H1 (cell line): ENCODE measurements around the gene CCDC102A. TPM values are rescaled to one million over a fixed set of nuclear protein-coding genes. Genes with fewer than 3 reads are reported as not detected.

Experiments
- CTCF ChIA-PET: fragments of 300-600 bp; sonication (Branson Sonifier 250); formaldehyde crosslinking; loops from one replicate; lab custom pipeline; 2021; ENCODE audit not compliant: partially characterized antibody; lab: Charles Lee
- POLR2A ChIA-PET: fragments of 300-600 bp; sonication (Branson Sonifier 250); formaldehyde crosslinking; loops from one replicate; lab custom pipeline; 2021; ENCODE audit warnings: inconsistent platforms; ENCODE audit not compliant: partially characterized antibody; lab: Charles Lee
- DNase-seq, 2 experiments: peaks; one replicate each; pipeline versions ENCODE4 v3.0.0 to v3.0.0-alpha.2; 2010 to 2022; ENCODE audit warnings: low spot score in 2 of 2, low read depth in 1 of 2, mixed read lengths in 1 of 2
- FAIRE-seq: peaks from 2 replicates; lab custom pipeline; 2011; peaks lifted over from hg19 to GRCh38; lab: Jason Lieb, UNC
- H2AFZ ChIP-seq: 2 replicates; pipeline ENCODE4 v1.8.1; 2012; ENCODE audit warnings: low read length, inconsistent platforms
- H2AK5ac ChIP-seq: 2 replicates; pipeline ENCODE4 v1.6.1; 2013; ENCODE audit warnings: low read depth, low read length
- H2BK120ac ChIP-seq: replicated peaks from 2 replicates; pipeline ENCODE3; 2013; ENCODE audit warnings: low read depth, low read length, inconsistent platforms
- H2BK12ac ChIP-seq: 2 replicates; pipeline ENCODE4 v1.6.1; 2013; ENCODE audit warnings: low read depth, low read length
- H2BK15ac ChIP-seq: 2 replicates; pipeline ENCODE4 v1.6.1; 2013; ENCODE audit warnings: low read length
- H2BK20ac ChIP-seq: 2 replicates; pipeline ENCODE4 v1.6.1; 2013; ENCODE audit warnings: low read length
- H2BK5ac ChIP-seq: 2 replicates; pipeline ENCODE4 v1.6.1; 2013; ENCODE audit warnings: low read depth, low read length
- H3K14ac ChIP-seq: 2 replicates; pipeline ENCODE4 v1.6.1; 2013; ENCODE audit warnings: inconsistent platforms; ENCODE audit not compliant: insufficient read length
- H3K18ac ChIP-seq: 2 replicates; pipeline ENCODE4 v1.6.1; 2013; ENCODE audit warnings: low read length; ENCODE audit errors: extremely low read depth
- H3K23ac ChIP-seq: 2 replicates; pipeline ENCODE4 v1.6.1; 2013; ENCODE audit warnings: inconsistent platforms; ENCODE audit not compliant: insufficient read length
- H3K23me2 ChIP-seq: 2 replicates; pipeline ENCODE4 v1.6.1; 2013; ENCODE audit warnings: low read depth, low read length
- H3K27ac ChIP-seq: 2 replicates; pipeline ENCODE4 v1.6.1; 2011; ENCODE audit warnings: low read depth, low read length, inconsistent platforms
- H3K27me3 ChIP-seq, 4 experiments: replicated peaks in 1 of 4; 1 replicate in 1 of 4; 2 replicates in 3 of 4; pipeline versions ENCODE4 v1.6.1 to v1.8.1; 2011 to 2013; ENCODE audit warnings: low read length in 3 of 4, mild to moderate bottlenecking in 3 of 4, inconsistent platforms in 2 of 4, mixed read lengths in 2 of 4, moderate library complexity in 1 of 4; ENCODE audit not compliant: control insufficient read depth in 3 of 4, insufficient read depth in 3 of 4; ENCODE audit errors: extremely low read depth in 1 of 4
- H3K36me3 ChIP-seq, 4 experiments: 2 replicates each; pipeline versions ENCODE4 v1.6.1 to v1.8.1; 2011 to 2013; ENCODE audit warnings: mild to moderate bottlenecking in 4 of 4, low read length in 3 of 4, moderate library complexity in 2 of 4, control low read depth in 1 of 4, inconsistent platforms in 1 of 4; ENCODE audit not compliant: insufficient read depth in 4 of 4, control insufficient read depth in 2 of 4
- H3K4ac ChIP-seq: replicated peaks from 2 replicates; pipeline ENCODE3; 2013; ENCODE audit warnings: low read length, low read depth, mixed read lengths, inconsistent platforms; ENCODE audit not compliant: insufficient read length
- H3K4me1 ChIP-seq, 4 experiments: replicated peaks in 1 of 4; 1 replicate in 1 of 4; 2 replicates in 3 of 4; pipeline versions ENCODE4 v1.6.1 to v1.8.1; 2011 to 2013; ENCODE audit warnings: low read length in 3 of 4, inconsistent platforms in 2 of 4, mixed read lengths in 1 of 4; ENCODE audit not compliant: insufficient read depth in 4 of 4, control insufficient read depth in 3 of 4
- H3K4me2 ChIP-seq, 2 experiments: 2 replicates each; pipeline versions ENCODE4 v1.6.1 to v1.8.1; 2011 to 2013; ENCODE audit warnings: low read depth in 2 of 2, low read length in 2 of 2, control low read depth in 1 of 2, inconsistent platforms in 1 of 2, mild to moderate bottlenecking in 1 of 2; ENCODE audit not compliant: insufficient read depth in 1 of 2
- H3K4me3 ChIP-seq, 4 experiments: fragments of 200-600, 300-600 bp in 1 of 4; sonication (generic), shearing (Covaris generic), sonication (Bioruptor Twin) in 1 of 4; 2 replicates each; pipeline versions ENCODE4 v1.5.1 to v1.8.1; 2011 to 2016; ENCODE audit warnings: low read length in 4 of 4, low read depth in 3 of 4, control low read depth in 2 of 4, inconsistent platforms in 2 of 4, mild to moderate bottlenecking in 2 of 4, mixed read lengths in 1 of 4, moderate library complexity in 1 of 4; ENCODE audit not compliant: insufficient read depth in 2 of 4; ENCODE audit errors: extremely low read depth in 1 of 4
- H3K56ac ChIP-seq: replicated peaks from 2 replicates; pipeline ENCODE3; 2013; ENCODE audit warnings: low read depth, mild to moderate bottlenecking, mixed read lengths, low read length, inconsistent platforms; ENCODE audit not compliant: insufficient read length
- H3K79me1 ChIP-seq: 2 replicates; pipeline ENCODE4 v1.6.1; 2013; ENCODE audit warnings: low read depth, low read length, control low read depth
- H3K79me2 ChIP-seq, 2 experiments: 2 replicates each; pipeline versions ENCODE4 v1.6.1 to v1.8.1; 2012 to 2013; ENCODE audit warnings: low read length in 2 of 2, mild to moderate bottlenecking in 2 of 2, inconsistent platforms in 1 of 2; ENCODE audit not compliant: insufficient read depth in 2 of 2, control insufficient read depth in 1 of 2
- H3K9ac ChIP-seq, 4 experiments: replicated peaks in 1 of 4; 1 replicate in 1 of 4; 2 replicates in 3 of 4; pipeline versions ENCODE4 v1.6.1 to v1.8.1; 2011 to 2013; ENCODE audit warnings: low read depth in 3 of 4, low read length in 3 of 4, control low read depth in 2 of 4, mild to moderate bottlenecking in 2 of 4, moderate library complexity in 2 of 4, inconsistent platforms in 1 of 4; ENCODE audit errors: extremely low read depth in 1 of 4
- H3K9me3 ChIP-seq, 2 experiments: 2 replicates each; pipeline versions ENCODE4 v1.6.1 to v1.8.1; 2012 to 2013; ENCODE audit warnings: mild to moderate bottlenecking in 2 of 2, moderate library complexity in 2 of 2, control low read depth in 1 of 2, inconsistent platforms in 1 of 2, low read depth in 1 of 2, low read length in 1 of 2, mixed read lengths in 1 of 2; ENCODE audit not compliant: insufficient read depth in 2 of 2
- H4K20me1 ChIP-seq, 2 experiments: replicated peaks in 1 of 2; 2 replicates each; pipeline versions ENCODE3 to v1.8.1; 2011 to 2013; ENCODE audit warnings: inconsistent platforms in 2 of 2, low read length in 2 of 2, mild to moderate bottlenecking in 1 of 2; ENCODE audit not compliant: insufficient read depth in 2 of 2, control insufficient read depth in 1 of 2
- H4K5ac ChIP-seq: 2 replicates; pipeline ENCODE4 v1.6.1; 2013; ENCODE audit warnings: low read length, low read depth, mixed read lengths, inconsistent platforms; ENCODE audit not compliant: insufficient read length
- H4K8ac ChIP-seq: 2 replicates; pipeline ENCODE4 v1.8.0; 2013; ENCODE audit warnings: mild to moderate bottlenecking, moderate library complexity, low read length, inconsistent platforms; ENCODE audit not compliant: insufficient read depth; ENCODE audit errors: extremely low read depth
- H4K91ac ChIP-seq: replicated peaks from 2 replicates; pipeline ENCODE3; 2013; ENCODE audit warnings: low read length, mixed read lengths, inconsistent platforms; ENCODE audit not compliant: insufficient read length
- NANOG ChIP-seq: IDR thresholded peaks from 2 replicates; pipeline ENCODE4 v1.6.1; 2011; ENCODE audit warnings: low read length, low read depth, mild to moderate bottlenecking, inconsistent platforms; ENCODE audit not compliant: insufficient read depth, poor library complexity, severe bottlenecking
- SAP30 ChIP-seq: fragments of 300-600 bp; sonication (generic); IDR thresholded peaks from 2 replicates; pipeline ENCODE4 v1.7.1; 2012; ENCODE audit warnings: low read length, moderate library complexity, mild to moderate bottlenecking, inconsistent platforms; ENCODE audit not compliant: insufficient read depth, insufficient replicate concordance
- SIRT6 ChIP-seq: IDR thresholded peaks from one replicate; pipeline ENCODE4 v1.7.1; 2012; ENCODE audit warnings: low read length, inconsistent platforms
- WGBS, 2 experiments: shearing (Covaris generic) in 1 of 2; methylation state at CpG; one replicate each; pipeline versions ENCODE4 v1.1.6 to v1.1.7; 2013 to 2015; ENCODE audit warnings: low lambda C conversion rate in 2 of 2, mixed read lengths in 2 of 2, inconsistent platforms in 1 of 2, low coverage in 1 of 2, missing lambda C conversion rate in 1 of 2; ENCODE audit not compliant: insufficient replicate concordance in 2 of 2, insufficient coverage in 1 of 2, insufficient read length in 1 of 2; ENCODE audit errors: extremely low coverage in 1 of 2, missing lambda C conversion rate in 1 of 2; 5-methylcytosine and 5-hydroxymethylcytosine counted together
- polyA plus RNA-seq, 7 experiments: library from polyadenylated mRNA; depleted of rRNA in 3 of 7; stranded (reverse) in 5 of 7; unstranded in 2 of 7; fragments of >200 nt in 5 of 7; fragments of 200-250 nt in 2 of 7; gene quantifications; 1 replicate in 5 of 7; 2 replicates in 1 of 7; 4 replicates in 1 of 7; pipeline versions ENCODE4 v1.2.1 to v1.2.3, GENCODE V29; 2011 to 2013; ENCODE audit warnings: missing spikeins in 2 of 7, mixed read lengths in 2 of 7
- total RNA-seq: library from RNA; stranded (reverse); fragmentation: NEBNext Ultra II Directional; extraction: Animal tissue kit (Norgen Biotek cat#: 25700); gene quantifications from 2 replicates; pipeline ENCODE4 v1.2.1, GENCODE V29; 2021

The CCDC102A gene
- total and polyA plus RNA-seq, 2 of the 8 experiments (the other 6 are each of a cell fraction or from before 2014, with no cell fraction given): 4.0 to 7.5 TPM

GRCh38 chr16:57534337-57534880, 2.0 kb downstream of the CCDC102A start:
- Histone ChIP-seq H4K8ac (no peak overlapping the region), H3K4me3 (no peak overlapping the region)
- TF ChIP-seq SIRT6 (no peak), SAP30 (no peak), NANOG (no peak)
- TF ChIP-seq, all 59 proteins: peak for 0
- peaks cover 6 to 25% of the 10 kb centered on the region in 2 experiments for H4K20me1 ChIP-seq
- H4K5ac ChIP-seq: no peak overlapping the region
- CTCF ChIA-PET: interaction anchor here (0.5 to 1.2 kb wide), 5 partner anchors 8 to 386 kb away, joined by 3 to 9 read pairs (median 3); no protein-coding TSS in a partner anchor
- FAIRE-seq: no peak
- no peak overlapping the region for H3K4ac ChIP-seq
- no peak overlapping the region for H2AFZ ChIP-seq
- H2BK120ac ChIP-seq: no peak overlapping the region
- H2BK15ac ChIP-seq: no peak overlapping the region
- WGBS, 2 experiments: 91% methylated on average over 7 of the region's 7 CpGs; no CpG with 5 or more reads in 1 of the 2 experiments
- DNase-seq: peak in 1 of 2 experiments; percentile 38
- H2BK5ac ChIP-seq: no peak overlapping the region
- POLR2A ChIA-PET: interaction anchor here (0.9 to 1.6 kb wide), 2 partner anchors 62 to 75 kb away, joined by 3 read pairs; no protein-coding TSS in a partner anchor
- H3K79me2 ChIP-seq: peaks cover 0 to 18% of the 10 kb centered on the region in 2 experiments; a peak in 1 of 4 replicates
- no peaks in the 10 kb centered on the region for H3K9me3 ChIP-seq
- H3K36me3 ChIP-seq: no peaks in the 10 kb centered on the region; a peak in 1 of 8 replicates
- no peak overlapping the region for H3K14ac ChIP-seq
- H3K23me2 ChIP-seq: peaks cover 8% of the 10 kb centered on the region; the same call in 1 of the 2 replicates
- H3K23ac ChIP-seq: no peak overlapping the region
- peaks cover 0 to 10% (median 4%) of the 10 kb centered on the region in 4 experiments; a peak in 4 of 7 replicates for H3K27me3 ChIP-seq
- no peak overlapping the region; a peak in 1 of 7 replicates for H3K9ac ChIP-seq
- peaks cover 10% of the 10 kb centered on the region for H3K79me1 ChIP-seq
- H3K4me2 ChIP-seq: no peak overlapping the region; a peak in 1 of 4 replicates
- H3K4me1 ChIP-seq: peaks cover 10 to 53% (median 27%) of the 10 kb centered on the region in 4 experiments
- no peak overlapping the region for H3K27ac ChIP-seq
- H3K18ac ChIP-seq: no peak overlapping the region
- H4K91ac ChIP-seq: no peak overlapping the region
- no peak overlapping the region for H2BK20ac ChIP-seq
- no peak overlapping the region for H2AK5ac ChIP-seq
- H2BK12ac ChIP-seq: peak overlapping the region; percentile 50; the same call in 1 of the 2 replicates
- H3K56ac ChIP-seq: no peak overlapping the region
